Limb (tissue), 2 donors: ENCODE measurements around the gene USP28.

Experiments
- DNase-seq, 2 donors: peaks; one replicate each; pipeline ENCODE4 v3.0.0-alpha.2; 2016; ENCODE audit errors: extremely low spot score in 2 of 2

Gene USP28

DNA sequence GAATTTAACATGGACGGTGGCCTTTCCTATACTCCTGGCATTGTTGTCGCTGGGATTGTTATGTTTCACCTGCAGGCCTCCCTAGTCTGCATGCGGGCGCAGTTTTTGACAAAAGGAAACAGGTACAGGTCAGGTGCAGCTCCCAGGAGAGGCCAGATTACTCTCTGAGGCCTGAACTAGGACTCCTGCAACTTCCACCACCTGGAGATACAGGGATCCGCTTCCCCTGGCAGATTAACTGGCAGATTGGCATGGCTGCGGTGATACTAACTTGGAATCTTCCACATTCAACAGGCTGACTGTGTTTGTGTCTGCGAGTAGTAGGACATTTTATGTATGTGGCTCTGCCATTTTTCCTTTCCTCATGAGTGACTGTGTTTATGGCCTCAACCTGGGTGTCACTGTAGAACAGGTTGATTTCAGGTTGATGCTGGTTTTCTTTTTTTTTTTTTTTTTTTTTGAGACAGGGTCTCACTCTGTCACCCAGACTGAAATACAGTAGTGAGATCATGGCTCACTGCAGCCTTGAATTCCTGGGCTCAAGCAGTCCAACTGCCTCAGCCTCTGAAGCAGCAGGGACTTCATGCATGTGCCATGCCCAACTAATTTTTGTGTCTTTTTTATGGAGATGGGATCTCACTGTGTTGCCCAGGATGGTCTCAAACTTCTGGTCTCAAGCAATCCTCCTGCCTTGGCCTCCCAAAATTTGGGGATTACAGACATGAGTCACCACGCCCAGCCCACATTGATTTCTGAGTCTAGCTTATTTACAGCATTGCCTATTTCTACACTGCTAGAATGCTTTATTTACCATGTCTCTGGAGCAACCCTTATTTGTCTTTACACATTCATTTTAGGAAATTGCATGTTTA, 1.7 kb upstream of the USP28 start:
- no peak for DNase-seq

DNA sequence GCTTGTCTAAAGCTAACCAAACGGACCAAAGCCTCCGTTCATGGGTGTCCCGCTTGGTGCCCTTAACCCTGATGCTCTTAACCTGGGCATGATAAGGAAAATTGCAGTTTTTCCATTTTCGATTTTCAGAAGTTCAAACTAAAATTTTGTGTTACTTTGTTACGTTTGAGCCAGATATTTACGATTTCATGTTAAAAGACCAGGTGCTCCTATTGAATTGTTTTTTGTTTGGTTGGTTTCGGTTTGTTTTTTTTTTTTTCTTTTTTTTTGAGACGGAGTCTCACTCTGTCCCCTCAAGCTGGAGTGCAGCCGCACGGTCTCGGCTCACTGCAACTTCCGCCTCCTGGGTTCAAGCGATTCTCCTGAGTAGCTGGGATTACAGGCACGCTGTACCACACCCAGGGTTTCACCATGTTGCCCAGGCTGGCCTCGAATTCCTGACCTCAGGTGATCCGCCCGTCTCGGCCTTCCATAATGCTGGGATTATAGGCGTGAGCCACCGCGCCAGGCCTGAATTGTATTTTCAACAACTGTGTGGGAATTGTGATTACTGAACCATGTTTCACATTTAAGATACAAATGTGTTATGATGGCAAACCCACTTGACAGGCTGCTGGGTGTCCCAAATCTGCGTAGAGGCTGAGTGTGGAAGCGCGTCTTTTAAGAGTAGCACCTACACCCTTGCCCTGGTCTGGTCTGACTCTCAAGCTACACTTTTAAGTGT, 864 bp upstream of the USP28 start:
- no peak for DNase-seq

DNA sequence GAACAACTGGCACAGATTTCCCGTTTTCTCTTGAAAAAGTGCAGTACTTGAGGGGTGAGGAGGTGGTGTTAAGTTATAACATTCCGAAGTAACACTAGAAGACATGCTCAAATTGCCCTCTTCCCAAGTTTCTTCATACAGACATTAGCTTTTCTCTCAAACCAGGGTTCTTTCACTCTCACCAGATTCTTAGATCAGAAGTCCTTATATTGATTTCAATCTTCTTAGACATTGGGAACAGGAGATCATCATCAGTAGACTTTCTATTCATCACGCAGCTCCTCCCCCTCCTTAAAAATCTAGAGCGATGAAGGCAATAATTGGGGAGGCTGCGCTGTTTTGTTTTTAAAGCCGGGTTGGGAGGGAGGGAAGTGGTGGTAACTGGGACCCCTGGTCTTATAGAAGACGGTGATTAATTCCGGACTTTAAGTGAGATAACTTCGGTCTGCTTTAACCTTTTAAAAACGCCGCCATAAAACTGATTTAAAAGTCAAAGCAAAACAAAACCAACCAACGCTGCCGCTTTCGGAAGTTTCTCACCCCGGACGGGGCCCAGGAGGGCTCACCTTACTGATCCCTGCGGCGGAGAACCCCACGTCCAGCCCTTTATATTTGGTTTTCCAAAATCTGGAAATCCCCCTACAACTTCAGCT, 665 bp downstream of the USP28 start:
- DNase-seq: no peak

DNA sequence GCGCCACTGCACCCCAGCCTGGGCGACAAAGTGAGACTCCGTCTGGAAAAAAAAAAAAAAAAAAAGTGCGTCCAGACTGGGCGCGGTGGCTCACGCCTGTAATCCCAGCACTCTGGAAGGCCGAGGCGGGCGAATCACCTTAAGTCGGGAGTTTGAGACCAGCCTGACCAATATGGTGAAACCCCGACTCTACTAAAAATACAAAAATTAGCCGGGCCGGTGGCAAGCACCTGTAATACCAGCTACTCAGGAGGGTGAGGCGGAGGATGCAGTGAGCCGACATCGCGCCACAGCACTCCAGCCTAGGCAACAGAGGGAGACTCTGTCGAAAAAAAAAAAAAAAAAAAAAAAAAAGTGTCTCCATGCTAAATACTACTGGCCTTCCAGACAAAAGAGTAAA, 1.3 kb downstream of the USP28 start:
- DNase-seq: no peak

DNA sequence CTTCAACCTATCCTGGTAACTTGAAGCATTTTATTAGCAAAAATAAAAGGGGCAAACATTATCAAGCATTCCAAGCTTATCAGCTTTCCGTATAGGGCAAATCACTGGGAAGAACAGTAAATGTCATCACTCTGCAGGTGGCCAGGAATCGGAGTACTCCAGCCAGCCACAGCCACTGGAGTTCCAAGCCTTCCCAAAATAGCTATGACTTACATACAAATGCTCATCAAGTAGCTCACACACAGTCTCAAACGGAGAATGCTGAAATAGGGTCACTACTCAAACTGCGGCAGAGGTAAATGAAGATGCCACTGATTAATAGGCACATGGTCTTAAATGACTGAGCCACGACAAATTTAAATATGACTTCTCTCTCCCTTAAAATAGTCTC, 2.1 kb downstream of the USP28 start:
- DNase-seq: no peak

DNA sequence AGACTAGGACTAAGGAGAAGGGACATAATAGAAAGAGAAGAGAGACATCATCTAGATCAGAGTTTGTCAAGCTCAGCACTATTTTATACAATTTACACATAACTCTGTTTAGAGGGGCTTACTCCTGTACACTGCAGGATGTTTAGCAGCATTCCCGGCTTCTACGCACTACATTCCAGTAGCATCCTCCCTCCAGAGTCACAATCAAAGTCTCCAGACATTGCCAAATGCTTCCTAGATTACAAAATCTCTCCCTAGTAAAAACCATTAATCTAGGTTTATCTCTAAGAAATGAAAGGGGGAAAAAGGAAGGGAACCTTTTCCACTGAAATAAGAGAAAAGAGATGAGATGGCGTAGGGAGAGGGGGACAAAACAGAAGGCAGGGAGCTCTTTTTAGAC, 4.0 kb downstream of the USP28 start:
- DNase-seq: no peak

DNA sequence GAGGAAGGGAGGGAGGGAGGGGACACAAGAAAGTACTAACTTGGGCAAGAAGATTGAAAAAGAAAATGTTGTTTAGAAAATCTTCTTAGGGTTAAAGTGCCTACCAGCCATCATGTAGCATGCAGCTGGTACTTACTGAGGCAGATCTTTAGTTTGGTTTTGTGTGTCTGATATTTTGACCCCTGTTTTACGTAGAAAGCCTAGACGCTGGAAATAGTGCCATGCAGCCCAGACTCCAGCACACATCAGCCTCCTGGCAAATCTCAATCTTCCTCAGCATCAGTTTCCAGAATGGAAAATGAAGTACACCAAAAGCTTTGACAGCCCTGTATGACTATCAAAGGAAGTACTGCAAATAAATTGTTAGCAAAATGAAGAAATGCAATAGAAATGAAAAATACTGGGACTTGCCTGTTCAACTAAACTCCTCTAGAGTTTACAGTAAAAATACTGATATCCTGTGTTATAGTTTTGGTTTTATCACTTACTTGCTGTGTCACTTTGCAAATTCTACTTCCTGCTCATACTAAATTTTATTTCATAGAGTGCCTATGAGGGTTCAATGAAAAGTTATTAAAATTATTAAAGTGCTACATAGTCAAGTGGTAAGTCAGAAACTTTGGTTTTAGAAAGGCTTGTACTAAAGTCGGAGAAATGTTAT, 7.4 kb downstream of the USP28 start:
- DNase-seq: no peak

DNA sequence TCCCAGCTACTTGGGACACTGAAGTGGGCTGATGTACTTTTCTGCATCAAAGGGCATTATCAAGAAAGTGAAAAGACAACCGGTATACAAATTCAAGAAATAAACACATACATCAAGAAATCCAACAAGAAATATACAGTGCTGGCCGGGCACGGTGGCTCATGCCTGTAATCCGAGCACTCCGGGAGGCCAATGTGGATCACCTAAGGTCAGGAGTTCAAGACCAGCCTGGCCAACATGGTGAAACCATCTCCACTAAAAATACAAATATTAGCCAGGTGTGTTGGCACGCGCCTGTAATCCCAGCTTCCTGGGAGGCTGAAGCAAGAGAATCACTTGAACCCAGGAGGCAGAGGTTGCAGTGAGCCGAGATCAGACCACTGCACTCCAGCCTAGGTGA, 9.5 kb downstream of the USP28 start:
- no peak for DNase-seq

DNA sequence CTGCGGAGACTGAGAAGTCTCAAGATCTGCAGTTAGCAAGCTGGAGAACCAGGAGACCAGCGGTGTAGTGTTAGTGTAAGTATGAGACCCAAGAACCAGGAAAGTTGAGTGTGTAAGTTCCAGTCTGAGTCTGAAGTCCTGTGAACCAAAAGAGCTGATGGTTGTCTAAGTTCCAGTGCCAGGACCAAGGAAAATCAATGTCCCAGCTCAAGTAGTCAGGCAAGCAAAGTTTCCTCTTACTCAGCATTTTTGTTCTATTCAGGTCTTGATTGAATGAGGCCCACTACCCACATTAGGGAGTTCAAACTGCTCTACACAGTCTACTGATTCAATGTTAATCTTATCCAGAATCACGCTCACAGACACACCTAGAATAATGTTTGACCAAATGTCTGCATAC, 11.0 kb downstream of the USP28 start:
- no peak for DNase-seq

DNA sequence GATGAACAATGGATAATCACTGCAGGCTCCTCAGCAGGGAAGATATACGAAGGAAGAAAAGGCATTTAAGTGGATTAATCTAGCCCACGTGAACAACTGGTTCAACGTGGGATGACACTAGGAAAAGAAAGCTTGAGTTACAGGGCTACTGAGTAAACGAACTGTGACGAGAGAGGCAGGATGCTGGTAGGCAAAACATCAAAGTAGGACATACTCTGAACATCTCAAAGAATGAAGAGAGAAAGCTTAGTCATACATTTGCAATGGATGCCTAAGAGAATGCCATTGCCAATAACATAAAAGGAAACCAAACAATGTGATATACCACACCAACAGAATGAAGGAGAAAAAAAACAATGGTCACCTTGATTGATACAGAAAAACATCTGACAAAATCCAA, 12.9 kb downstream of the USP28 start:
- no peak for DNase-seq

DNA sequence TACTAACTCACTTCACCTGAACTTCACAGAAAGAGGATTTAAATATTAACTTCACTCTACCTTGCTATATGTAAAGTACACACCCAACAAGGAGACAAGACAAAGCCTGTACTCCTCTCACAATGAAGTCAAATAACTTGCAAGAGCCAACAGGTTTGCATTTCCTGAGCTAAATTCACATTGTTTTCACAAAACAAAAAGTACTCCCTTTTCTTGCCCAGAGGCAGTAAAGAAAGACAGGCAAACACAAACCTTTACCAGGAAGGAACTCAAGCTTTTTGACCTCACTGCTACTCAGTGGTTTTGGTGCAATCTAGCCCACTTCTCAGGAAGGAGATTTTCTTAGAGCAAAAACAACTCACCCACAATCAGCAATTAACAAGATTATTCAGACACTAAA, 15.7 kb downstream of the USP28 start:
- DNase-seq: no peak

DNA sequence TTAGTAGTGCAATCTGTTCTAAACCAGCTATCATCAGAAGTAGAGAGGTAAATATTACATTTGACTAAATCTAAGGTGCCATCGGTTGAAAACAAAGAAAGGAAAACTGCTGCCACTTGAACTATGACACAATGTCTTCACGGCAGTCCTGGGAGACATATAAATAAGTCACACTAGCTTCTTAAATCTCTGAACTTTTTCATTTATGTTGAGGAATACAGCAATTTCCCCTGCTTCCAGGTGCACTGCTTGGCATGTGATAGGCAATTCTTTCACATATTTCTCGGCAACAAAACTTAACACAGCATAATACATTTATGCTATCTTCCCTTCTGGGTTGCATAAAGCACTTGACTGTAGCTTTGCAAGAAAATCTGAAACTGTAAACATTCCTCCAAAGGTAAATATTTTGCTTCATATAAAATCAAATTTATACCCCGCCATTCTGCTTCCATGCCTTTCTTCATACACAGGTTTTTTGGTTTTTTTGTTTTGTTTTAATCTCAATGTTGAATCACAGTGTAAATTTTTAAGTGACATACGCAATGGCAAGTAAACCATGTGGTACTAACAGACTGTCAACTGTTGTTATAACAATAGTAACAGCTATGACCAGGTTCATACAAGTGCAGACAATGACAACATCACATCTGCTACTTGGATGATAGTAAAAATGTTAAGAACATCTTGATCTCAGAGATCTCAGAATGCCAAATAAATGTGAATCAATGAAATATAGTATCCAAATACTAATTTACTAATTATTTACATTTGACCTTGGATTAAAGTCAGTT, 18.2 kb downstream of the USP28 start:
- DNase-seq: no peak

DNA sequence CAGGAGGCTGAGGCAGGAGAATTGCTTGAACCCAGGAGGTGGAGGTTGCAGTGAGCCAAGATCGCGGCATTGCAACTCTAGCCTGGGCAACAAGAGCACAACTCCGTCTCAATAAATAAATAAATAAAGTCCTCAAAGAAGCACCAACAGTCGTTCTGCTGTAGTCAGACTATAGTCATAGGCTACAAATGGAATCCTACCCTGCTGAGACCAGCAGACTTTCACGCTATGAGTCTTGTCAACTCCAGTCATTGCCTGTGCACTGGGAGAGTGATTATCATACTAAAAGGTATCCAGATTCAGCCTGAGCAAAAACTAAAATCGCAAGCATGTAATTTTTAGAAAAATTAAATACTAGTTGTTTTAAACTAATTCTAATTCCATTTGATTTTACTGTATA, 19.6 kb downstream of the USP28 start:
- DNase-seq: no peak

DNA sequence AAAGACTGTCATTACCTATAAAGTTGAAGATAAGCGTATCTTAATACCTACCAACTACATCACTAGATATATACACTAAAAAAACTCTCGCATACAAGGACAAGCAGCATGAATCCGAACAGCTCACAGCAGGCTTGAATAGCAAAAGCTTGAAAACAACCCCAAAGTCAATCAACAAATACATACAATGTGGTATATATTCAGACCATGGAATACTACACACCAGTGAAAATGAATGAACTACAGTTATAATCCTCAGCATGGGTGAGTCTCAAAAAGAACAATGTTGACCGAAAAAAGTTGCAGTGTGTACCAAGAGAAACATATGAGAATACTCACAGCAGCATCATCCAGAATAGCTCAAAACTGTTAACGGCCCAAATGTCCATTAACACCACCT, 25.2 kb downstream of the USP28 start:
- DNase-seq: no peak

DNA sequence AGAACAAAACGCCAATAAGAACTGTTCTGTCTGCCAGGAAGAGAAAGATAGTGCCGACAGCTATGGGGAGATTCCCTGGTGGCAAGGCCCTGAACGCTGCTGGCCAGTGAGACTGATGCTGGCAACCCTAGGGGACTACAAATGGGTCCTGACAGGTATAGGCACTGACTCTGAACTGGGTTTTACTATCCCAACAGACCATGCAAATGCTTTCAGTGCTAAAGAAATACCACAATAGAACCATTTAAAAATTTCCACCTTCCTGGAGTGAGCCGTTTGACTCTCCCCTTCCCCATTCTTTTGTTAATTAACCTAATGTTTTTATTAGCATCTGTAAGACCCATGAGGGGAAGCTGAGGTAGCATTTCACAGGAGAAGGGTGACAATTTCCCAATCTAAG, 25.7 kb downstream of the USP28 start:
- no peak for DNase-seq

DNA sequence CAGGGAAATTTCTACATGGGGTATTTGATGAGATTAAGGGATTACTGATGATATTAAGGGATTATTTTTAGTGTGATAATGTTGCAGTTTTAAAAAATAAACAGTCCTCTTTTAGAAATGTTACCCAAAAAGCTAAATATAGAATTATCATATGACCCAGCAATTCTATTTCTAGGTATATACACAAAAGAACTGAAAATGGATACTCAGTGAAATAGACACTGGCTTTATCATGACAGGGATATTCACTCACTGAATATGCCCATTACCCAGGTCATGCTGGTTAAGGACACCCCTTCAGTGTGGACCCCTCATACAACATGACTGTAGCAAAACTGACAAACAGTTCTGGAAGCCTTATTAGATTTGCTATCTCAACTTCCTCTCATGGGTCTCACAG, 27.8 kb downstream of the USP28 start:
- no peak for DNase-seq

DNA sequence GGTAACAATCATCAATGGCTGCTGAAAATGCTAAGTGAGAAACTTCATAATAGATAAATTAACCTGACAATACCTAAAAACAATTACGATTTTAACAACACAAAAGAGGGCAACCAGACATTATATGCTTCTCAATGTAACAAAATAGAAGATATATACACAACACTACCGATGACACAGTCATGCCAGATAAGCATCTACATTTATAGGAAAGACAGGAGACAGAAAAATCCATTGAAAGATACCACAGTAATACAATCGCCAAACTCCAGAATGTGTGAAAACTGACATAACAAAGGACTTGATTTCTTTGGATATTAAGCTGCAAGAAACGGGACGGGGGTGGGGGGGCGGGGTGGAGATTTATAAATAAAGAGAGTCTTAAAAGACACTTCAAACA, 28.3 kb downstream of the USP28 start:
- DNase-seq: no peak

DNA sequence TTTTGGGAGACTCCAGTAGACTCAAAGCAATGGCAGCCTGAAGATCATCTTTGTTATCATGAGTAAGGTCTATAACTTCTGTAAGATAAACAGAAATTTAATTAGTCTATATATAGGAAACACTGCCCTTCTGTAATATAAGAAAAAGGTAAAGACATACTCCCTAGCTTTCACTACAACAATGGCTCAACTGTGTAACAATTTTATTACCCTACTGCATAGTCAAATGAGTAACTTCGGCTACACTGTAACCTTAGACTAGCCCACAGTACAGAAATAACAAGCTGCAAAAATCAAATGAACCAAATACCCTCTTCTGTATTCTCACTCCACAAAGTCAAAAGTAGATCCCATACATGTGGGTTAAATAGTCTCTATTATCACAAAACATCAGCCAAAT, 33.7 kb downstream of the USP28 start:
- no peak for DNase-seq

DNA sequence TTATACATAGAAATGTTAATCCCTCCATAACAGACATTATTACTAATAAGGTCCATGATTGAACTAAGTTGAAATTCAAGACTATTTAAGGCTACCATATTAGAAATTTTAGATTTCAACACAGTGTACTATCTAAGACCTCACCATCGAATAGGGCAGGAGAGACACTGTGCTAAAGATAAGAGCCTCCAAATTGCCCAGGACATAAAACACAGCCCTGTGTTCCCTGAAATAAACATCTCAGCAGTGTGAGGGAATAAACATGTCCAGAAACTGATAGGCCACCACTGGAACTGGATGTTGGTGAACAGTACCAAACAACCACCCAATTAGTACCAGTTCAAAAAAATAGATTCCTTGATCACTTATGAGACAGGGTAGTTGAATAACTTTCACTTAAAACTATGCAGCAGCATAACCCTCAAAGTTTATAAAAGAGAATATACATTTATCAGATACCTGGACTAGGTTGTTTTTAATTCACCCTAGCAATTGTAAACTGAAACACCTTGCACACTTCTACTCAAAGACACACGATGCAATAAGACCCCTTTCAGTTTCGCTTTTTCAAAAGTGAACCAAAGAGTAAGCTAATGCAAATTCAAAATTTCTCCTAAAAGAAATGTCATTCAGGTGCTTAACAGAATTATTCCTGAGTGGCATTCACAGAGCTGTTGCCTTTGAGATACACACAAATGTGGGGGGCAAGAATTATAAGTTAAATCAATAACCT, 34.3 kb downstream of the USP28 start:
- DNase-seq: no peak

DNA sequence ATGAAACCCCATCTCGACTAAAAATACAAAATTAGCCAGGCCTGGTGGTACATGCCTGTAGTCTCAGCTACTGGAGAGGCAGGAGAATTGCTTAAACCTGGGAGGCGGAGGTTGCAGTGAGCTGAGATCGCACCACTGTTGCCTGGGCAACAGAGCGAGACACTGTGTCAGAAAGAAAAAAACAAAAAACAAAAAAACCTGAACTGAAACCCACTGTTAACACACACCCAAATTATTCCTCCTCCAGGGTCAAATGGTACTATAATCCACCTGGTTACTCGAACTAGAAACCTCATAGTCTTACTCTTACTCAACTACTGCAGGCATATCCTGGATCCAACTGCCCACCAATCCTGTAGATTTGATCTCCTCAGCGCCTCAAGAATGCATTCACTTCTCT, 35.5 kb downstream of the USP28 start:
- no peak for DNase-seq

DNA sequence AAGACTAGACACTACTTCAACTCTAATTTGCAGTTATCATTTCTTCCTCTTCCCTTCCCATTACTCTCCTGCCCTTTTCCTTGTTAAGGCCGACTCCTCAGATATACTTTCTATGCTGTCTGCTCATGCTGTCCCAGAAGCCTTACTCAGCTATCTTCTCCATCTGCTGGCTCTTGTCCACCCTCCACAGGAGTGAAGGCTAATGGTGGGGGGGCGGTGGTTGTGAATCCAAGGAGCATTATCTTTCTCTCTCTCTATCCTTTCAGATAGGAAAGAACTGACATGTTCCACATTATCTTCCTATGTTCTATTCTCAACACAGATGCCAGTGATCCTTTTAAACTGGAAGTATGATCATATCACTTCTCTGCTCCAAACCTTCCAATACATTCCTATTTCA, 37.4 kb downstream of the USP28 start:
- no peak for DNase-seq
